ENCODE results near the gene AANAT. TPM values are rescaled to one million over a fixed set of nuclear protein-coding genes. Genes with fewer than 3 reads are reported as not detected.

AANAT gene
- total and polyA plus RNA-seq, 2 donors (not counting 3 experiments of a cell fraction or from before 2014, with no cell fraction given), result not detected

DNA sequence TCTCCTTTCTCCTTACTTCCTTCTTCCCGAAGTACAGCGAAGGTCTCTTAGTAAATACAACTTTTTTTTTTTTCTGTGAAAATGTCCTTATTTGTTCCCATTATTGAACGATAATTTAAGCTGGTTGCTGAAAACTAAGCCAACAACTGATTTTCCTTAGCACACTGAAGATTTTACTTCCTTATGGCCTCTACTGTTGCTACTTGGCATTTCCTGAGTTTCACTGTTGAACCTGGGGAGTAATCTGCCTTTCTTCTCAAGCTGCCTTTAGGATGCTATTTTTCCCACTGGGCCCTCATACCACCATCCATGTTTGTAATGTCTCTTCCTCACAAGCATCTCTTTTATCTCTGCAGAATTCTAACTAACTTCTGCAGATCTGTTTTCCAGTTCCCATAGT, 40.5 kb upstream of the AANAT start:
- DNase-seq (ENCODE audit: low read depth, low spot score), result peak; percentile 7
- dilution Hi-C loops (cut with MboI; ENCODE audit: extremely low pct_ligation_motif_present, low sequenced_read_pairs) (loop anchor here (25.0 kb wide), 1 partner anchor 215 kb away; no protein-coding TSS in a partner anchor), intact Hi-C loops (cut with micrococcal nuclease) (no loop called here)
- Histone ChIP-seq H3K4me2 (ENCODE audit: insufficient read depth, low read length) (peak overlapping the region; percentile 12), H3K4me1 (ENCODE audit: control insufficient read depth, extremely low read depth, insufficient read depth, low read length) (peaks cover 22% of the 10 kb centered on the region), H4K20me1 (replicated peaks; ENCODE audit: control insufficient read depth, extremely low read depth, insufficient read depth, low read length) (no peaks in the 10 kb centered on the region), H2AFZ (ENCODE audit: low read depth, low read length) (no peak overlapping the region), H3K27ac (ENCODE audit: insufficient read depth, low read depth, low read length) (no peak overlapping the region), H3K9me1 (replicated peaks; ENCODE audit: control insufficient read depth, extremely low read depth, insufficient read depth, low read length) (no peaks in the 10 kb centered on the region), H3K9me3 (replicated peaks; ENCODE audit: control insufficient read depth, insufficient read depth, low read length) (no peaks in the 10 kb centered on the region), H3K79me2 (ENCODE audit: control insufficient read depth, insufficient read depth, low read length) (peaks cover 21% of the 10 kb centered on the region), H3K27me3 (ENCODE audit: control insufficient read depth in 2 of 2, insufficient read depth in 2 of 2, low read length in 2 of 2) (no peaks in the 10 kb centered on the region), H3K9ac (replicated peaks; ENCODE audit: extremely low read depth, insufficient read depth, low read length) (no peak overlapping the region), H3K36me3 (ENCODE audit: control insufficient read depth in 2 of 2, extremely low read depth in 1 of 2, insufficient read depth in 2 of 2, low read length in 2 of 2) (no peaks in the 10 kb centered on the region), H3K4me3 (replicated peaks in 1 of 3; ENCODE audit: insufficient read depth in 1 of 3, low read depth in 1 of 3, low read length in 3 of 3) (no peak overlapping the region)
- TF ChIP-seq, protein P1, sequence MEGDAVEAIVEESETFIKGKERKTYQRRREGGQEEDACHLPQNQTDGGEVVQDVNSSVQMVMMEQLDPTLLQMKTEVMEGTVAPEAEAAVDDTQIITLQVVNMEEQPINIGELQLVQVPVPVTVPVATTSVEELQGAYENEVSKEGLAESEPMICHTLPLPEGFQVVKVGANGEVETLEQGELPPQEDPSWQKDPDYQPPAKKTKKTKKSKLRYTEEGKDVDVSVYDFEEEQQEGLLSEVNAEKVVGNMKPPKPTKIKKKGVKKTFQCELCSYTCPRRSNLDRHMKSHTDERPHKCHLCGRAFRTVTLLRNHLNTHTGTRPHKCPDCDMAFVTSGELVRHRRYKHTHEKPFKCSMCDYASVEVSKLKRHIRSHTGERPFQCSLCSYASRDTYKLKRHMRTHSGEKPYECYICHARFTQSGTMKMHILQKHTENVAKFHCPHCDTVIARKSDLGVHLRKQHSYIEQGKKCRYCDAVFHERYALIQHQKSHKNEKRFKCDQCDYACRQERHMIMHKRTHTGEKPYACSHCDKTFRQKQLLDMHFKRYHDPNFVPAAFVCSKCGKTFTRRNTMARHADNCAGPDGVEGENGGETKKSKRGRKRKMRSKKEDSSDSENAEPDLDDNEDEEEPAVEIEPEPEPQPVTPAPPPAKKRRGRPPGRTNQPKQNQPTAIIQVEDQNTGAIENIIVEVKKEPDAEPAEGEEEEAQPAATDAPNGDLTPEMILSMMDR (IDR thresholded peaks at IDR 0.05; ENCODE audit: extremely low read depth in 1 of 2, insufficient read depth in 1 of 2, low read depth in 1 of 2, low read length in 2 of 2), result no peak
- TF ChIP-seq, protein P2, sequence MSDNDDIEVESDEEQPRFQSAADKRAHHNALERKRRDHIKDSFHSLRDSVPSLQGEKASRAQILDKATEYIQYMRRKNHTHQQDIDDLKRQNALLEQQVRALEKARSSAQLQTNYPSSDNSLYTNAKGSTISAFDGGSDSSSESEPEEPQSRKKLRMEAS (IDR thresholded peaks at IDR 0.05; ENCODE audit: insufficient read depth, insufficient read length), result no peak
- TF ChIP-seq POLR2A (IDR thresholded peaks at IDR 0.05; ENCODE audit: low read depth, low read length) (no peak), EZH2 (IDR thresholded peaks at IDR 0.05; ENCODE audit: borderline replicate concordance, low read depth, low read length, severe bottlenecking) (no peak), JUN (IDR thresholded peaks at IDR 0.05; ENCODE audit: borderline replicate concordance, insufficient read depth, insufficient read length, low read depth) (no peak), GATA2 (IDR thresholded peaks at IDR 0.05; ENCODE audit: insufficient read depth, insufficient read length, low read depth, low read length) (no peak), MYC (IDR thresholded peaks at IDR 0.05; ENCODE audit: low read depth, low read length) (no peak), FOS (IDR thresholded peaks at IDR 0.05; ENCODE audit: borderline replicate concordance, insufficient read depth, low read length) (no peak), POLR2AphosphoS5 (IDR thresholded peaks at IDR 0.05; ENCODE audit: insufficient read depth, low read depth, low read length) (no peak)
- ChIA-PET CTCF (interaction anchor here (1.0 to 3.4 kb wide), 10 partner anchors 10 to 245 kb away, joined by 3 to 25 read pairs (median 8); no protein-coding TSS in a partner anchor), POLR2A (interaction anchor here (0.5 kb wide), 1 partner anchor 45 kb away, joined by 3 read pairs; no protein-coding TSS in a partner anchor)
- no peak for FAIRE-seq
- no TSS peak for BruUV-seq (replicated peaks)

Data from endothelial cell of umbilical vein (primary cell).